HG03159 (cell line): ENCODE measurements around the gene KIF5C.

Experiments used
- ATAC-seq: cut with Tn5 transposase; IDR thresholded peaks from one replicate; pipeline ENCODE4 v1.9.1; 2021; ENCODE audit warnings: mild to moderate bottlenecking, moderate library complexity; ENCODE audit not compliant: unreplicated experiment

KIF5C gene

DNA sequence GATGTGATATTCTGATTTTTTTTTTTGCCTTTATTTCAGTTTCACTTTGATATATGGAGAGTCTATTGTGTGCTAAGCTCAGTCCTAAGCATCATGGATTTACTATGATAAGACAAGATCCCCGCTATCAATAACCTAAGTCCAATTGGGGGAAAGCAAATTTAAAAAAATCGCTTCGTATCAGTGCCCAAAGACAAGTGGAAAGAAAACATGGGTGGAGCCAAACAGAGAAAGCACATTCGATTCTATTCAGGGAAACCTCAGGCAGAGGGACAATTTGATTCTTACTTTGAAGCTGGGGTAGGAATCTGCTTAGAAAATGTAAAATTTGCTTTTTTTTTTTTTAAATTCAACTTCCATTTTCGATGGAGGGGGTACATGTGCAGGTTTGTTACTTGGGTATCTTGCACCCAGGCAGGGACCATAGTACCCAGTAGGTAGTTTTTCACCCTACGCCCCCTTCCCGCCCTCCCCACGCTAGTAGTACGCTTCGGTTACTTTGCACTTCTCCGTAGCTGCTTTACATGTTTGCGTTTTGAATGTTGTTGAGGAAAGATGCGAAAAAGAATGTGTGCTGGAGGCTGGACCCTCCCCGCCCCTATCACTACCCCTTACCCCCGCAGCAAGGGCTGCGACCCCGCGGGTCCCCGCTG, 12.4 kb downstream of the KIF5C start:
- ATAC-seq: no peak

DNA sequence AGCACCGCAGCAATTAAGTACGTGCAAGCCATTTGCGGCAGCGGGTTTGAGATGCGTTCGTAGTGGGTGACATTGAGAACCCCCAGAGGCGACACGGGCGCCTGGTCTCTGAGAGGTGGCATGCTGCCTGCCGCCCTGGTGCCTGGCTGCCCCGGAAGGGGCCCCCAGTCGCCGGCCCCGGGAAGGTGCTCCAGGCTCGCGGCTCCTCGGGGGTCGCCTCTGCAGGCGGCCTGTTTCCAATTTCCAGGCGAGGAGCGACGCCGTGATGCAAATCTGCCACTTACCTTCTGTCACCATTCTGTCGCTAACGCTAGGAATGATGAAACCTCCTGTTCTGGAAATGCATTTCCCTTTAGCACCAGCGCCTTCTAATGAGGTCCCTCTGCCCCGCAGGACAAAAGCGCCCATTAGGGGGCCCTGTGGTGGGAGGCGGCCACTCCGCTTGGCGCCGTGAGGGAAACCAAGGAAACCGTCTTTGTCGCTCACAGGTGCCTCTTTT, 13.0 kb downstream of the KIF5C start:
- no peak for ATAC-seq

DNA sequence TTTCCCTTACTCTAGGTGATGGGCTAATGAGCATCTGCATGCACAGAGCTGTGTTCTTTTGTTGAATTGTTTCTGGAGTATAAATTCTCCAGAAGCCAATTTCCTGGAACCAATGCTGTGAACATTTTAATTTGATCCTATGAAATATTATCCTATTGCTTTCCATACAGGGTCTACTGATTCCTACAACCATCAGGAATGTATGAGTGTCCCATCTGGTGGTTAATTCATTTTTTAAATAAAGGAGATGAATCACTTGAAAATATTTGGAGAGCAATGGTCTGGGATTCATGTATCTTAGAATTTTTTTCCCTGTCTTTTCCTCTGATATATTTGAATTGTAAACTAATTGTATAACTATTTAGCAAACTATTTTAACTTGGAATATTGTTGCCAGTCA, 14.0 kb downstream of the KIF5C start:
- ATAC-seq: no peak

DNA sequence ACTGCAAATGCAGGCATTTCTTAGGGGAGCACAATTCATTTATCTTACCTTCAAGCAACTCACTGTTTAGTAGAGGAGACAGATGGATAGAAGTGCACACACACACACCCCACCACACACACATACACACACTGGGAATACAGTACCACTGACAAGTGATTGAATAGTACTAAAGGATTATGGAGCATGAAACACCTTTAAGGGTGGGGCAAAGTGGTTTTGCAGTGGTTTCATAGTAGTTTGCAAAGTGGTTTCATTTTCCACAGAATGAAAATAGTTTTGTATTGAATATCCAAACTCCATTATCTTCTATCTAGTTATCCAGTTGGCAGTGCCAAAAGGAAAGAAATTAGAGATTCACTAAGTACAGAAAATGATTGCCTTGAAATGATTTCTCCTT, 18.9 kb downstream of the KIF5C start:
- no peak for ATAC-seq

DNA sequence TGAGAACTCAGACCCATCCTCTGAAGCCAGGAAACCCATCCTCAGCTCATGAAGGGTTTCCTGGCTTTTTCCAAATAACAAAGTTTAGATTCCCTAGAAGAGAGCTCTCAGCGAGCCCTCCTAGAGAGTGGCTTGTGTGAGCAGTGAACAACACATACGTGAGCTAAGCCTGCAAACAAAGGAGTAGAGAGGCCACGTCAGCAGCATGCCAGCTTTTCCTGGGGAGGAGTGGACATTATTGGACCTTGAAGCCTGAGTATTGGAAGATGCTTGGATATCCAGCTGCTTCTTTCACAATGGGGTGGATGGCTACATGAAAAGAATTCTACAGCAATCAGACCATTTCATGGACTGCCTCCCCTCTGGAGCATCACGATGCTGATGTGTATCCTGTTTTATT, 21.1 kb downstream of the KIF5C start:
- ATAC-seq: no peak

DNA sequence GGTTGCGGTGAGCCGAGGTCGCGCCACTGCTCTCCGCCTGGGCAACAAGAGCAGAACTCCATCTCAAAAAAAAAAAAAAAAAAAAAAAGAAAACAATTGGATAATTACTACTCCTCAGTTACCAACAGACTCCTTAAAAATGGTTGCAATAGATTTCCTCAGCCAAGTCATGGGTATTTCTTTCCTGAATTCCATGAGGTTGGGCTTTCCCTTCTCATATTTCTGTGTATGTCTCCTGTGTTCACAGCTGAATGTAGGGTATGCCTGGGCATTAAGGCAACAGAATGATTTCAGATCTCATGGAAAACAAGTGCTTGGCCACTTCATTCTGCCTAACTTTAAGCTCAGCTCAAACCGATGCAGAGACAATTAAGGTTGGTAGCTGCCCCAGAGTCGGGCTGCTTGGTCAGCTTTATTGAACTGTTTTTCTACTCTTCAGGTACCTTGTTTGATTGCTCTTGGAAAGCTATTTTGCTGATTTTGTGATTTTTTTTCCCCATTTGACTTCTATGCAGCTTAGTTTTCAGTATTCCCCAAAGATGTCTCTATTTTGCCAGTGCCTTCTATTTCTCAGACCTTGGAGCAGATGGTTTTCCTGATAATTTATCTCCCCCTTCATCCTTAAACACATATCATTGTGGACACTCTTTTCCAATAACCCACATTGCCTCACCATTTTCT, 24.8 kb downstream of the KIF5C start:
- no peak for ATAC-seq

DNA sequence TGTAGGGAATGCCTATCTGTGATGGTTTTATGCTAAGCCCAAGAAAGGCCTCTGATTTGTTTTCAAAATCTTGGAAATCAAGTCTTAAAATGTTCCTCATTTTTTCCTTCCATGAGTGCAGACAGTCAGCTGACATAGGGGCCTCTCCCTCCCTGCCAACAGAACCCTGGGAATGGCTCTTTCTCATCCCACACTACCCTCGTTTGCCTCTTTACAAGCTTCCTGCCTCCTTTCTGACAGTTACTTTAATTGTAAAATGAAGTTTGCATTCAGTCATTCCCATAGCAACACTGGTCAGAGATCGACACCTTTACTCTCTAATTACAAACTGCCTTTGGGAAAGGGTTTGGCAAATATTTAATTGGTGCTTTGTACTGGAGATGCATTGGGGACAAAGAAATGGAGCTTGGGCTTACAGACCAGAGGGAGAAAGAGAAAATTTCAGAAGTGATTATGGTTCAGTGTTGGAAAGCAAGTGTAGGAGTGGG, 25.4 kb downstream of the KIF5C start:
- ATAC-seq: no peak

DNA sequence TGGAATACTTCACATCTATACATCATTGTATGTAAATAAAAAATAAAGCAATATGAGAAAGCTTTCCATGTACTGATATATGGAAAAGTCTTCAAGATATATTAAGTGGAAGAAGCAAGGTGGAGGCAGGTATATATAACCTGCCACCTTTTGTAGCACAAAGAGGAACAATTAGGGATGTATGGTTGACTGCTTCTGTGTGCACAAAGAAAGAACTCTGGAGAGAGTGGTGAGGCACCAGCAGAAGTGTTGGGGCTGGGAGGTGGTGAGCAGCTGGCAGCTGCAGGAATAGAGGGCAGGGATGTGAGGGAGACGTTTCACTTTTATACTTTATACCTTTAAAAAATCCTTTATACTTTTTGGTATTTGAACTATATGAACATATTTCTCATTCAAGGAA, 26.1 kb downstream of the KIF5C start:
- ATAC-seq: no peak

DNA sequence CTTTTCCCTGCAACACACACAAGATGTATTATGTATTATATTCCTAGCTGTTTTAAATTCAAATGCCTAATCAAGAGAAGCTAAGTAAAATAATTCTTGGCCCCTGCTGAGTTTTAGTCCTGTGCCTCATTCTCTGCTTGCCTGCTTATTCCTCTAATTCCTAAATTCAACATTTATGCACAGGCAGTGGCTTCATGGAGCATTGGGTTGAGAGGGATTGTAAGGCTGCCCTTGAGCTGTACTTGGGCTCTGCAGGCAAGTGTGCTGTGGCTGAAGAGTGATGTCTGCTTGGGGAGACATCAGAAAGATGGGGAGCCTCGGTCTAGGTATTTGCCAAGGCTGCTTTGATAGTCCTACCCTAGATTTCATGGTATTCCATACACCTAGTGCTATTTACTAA, 27.8 kb downstream of the KIF5C start:
- ATAC-seq: no peak

DNA sequence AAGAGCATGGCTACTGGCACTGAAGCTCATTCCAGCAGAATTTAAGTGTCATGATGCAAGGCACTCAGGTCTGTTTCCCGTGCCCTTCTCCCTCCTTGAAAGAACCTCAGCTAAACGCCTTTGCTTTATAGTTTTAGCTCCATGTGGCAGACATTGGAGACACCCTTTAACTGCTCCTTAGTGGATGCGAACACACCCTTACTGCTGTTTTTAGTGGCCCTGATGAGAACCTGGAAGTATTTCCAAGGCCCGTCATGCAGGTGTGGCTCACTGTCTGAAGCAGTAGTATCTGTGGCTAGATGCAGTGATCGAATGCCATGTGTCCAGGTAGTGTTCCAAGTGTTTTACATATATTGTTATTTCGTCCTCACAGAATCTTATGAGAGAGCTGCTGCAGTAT, 28.3 kb downstream of the KIF5C start:
- no peak for ATAC-seq

DNA sequence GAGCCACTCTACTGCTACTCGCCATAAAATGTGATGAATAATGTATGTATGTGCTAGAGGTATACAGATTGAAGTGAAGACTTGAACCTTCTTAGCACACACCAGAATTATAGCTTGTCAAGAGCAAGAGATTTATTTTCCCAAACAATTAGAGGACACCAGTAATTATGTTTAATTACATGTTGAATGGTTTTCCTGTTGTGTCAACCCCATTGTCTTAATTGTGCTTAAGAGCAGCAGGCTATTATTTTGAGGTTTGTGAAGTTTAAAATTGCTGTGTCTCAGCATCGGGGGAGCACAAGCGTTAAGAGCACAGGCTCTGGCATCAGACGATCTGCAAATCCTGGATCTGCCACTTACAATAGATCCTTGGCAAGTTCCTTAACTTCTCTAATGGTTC, 29.0 kb downstream of the KIF5C start:
- ATAC-seq: no peak

DNA sequence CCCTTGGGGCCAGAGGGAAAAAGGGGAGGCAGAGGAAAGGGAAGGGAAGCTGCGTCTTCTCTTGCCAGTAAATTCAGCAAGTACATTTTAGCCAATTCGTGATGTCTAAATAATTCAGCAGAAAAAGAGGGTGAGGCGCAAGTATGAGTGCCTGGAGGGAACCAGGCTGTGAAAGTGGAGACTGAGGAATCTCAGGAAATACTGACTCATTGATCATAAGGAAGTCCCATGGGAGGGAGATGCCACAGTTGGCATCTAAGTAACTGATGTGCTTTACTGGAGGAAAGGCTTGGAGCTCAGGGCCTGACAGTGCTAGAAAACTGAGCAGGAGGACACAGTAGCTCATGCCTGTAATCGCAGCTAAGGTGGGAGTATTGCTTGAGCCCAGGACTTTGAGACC, 31.1 kb downstream of the KIF5C start:
- ATAC-seq: no peak

DNA sequence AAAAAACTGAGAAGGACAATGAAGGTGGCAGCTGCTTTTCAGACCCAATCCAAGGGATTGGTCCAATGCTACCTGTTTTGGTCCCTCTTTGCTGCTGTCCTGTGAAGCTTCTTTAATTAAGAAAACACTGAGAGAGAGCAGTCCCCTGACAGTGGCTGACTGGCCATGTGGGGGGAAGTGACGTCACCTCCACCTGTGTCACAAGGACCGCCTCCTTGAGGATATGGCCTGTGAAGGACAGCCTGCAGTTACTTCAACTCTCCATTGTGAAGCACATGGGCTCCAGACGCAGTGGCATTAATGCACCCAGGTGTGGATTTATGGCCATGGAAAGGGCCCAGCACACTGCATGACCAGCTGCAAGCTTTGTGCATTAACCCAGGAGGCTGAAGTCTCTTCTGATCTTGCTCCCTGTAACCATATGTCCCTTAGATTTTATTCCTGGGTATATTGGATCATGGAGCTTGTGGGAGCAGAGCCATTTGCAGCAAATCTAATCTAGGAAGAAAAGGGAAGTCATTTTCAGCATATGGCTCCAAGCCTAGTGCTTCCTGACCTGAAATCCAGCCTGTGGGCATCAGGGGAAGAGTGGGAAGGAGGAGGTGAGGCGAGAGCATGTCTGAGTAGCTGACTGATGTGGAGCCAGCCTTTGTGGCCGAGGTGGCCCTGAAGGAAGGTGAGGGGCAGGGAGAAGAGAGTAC, 32.2 kb downstream of the KIF5C start:
- no peak for ATAC-seq

DNA sequence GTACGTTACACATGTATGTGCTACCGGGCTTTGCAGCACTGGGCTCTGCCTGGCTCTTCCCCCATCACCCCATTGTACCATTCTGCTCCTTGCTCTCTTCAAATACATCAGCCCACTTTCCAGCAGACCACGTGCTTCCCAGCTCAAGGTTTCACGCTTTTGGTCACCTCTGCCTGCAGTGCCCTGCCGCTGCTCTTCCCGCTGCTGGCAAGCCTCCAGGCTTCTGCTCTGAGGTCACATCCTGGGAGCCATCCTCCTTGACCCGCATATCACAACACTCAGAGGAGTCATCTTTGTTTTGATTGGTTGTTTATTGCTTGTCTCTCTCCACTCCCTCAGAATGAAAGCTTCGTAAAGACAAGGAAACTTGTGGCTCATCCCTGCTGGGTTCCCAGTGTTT, 34.1 kb downstream of the KIF5C start:
- ATAC-seq: no peak

DNA sequence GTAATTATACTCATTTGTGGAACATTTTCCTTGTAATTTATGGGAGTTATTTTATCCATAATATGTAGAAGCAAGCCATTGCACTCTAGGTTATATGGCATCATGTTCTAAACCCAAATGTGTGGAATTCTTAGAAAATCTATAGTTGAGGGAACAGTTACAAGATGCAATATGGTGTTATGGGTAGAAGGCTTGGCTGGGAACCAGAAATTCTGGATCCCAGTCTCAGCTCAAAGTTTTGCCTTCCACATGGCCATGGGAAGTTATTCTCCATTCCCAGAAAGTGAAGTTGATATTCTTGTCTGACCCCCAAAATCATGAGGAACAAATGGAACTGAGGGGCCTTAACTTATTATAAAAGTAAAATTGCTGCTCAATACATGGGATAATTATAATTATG, 38.0 kb downstream of the KIF5C start:
- ATAC-seq: no peak

DNA sequence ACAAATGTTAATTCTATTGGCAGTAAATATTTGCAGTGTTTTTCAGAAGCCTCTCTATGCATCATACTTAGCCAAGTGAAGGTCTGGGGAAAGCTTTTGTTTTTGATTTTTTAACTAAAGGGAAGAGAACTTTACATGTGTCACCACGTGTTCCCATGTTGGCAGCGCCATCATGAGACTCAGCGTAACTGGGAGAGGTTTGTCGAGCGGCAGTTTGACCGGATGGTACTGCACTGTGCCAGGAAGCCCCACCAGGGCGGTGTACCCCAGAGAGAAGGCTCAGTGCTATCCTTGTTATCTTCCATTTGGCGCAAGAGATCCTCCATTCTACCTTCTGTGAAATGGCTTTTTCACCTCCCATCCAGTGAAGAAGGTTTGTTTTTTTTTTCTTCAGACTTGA, 38.5 kb downstream of the KIF5C start:
- ATAC-seq: no peak

DNA sequence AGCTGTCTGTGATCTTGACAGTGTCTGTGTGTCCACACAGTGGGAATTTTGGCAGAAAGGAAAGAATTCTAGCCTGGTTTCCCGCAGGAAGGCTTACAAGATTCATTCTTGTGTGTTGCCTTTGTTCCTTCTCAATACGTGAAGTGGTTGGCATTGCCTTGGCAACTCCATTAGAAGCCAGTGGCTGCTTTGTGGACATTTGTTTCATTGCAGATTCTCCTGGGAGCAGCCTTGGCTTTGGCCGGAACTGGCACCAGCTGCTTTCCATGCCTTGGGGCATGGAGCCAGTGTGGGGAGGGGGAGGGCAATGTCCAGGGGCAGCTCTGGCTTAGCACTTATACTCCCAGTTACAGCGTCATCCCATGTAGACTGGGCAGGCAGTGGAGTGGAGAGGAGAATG, 39.4 kb downstream of the KIF5C start:
- ATAC-seq: no peak

DNA sequence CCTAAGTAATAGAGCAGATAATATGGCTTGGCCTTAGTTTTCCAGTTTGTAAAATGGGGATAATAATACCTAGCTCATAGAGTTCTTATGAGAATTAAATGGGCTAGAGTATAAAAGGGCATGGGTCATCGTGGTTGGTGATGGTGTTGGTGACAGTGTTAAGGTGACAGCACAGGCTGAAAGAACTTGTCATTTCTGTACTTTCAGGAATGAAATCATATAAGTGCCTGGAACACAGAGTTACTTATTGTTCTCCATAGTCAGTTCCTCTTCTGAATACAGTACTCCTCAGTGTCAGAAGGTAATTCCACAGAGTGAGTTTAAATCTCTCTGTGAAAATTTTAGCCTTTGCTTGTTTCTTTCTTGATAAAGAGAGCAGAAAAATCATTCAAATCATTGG, 42.4 kb downstream of the KIF5C start:
- peak; percentile 73 for ATAC-seq

DNA sequence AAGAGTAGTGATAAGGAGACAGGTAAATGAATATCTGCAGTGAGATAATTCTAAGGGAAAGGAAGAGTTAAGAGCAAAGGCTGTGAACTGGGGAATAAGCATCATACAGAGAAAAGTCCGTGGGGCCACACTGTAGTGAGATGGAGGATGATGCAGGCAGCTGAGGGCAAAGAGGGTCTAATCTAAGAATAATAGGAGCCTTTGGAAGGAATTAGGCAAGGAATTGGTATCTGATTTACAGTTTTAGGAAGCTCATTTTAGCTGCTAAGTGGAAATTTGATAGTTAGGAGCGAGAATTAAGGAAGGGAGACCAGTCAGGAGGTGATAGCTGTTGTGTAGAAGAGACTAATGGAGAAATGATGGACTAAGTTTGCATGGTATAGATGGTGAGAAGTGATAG, 43.5 kb downstream of the KIF5C start:
- no peak for ATAC-seq

DNA sequence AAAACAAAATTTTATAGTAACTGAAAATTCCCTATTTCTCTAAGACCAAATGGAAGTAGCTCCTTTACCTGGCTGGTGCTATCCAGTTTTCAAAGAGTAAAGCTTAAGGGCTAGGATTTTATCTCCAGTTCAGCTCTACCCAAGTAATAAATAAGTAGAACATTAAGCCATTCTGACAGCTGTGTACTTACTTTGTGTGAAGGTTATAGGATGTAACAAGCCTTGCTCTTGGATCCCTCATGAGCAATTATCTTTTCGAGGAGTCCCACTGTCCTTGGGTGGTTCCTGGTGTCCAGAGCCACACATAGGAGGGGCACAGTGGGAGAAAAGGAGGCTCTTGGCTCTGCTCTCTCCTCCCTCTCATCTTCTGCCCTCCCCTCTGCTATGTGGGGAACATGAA, 45.5 kb downstream of the KIF5C start:
- ATAC-seq: no peak

DNA sequence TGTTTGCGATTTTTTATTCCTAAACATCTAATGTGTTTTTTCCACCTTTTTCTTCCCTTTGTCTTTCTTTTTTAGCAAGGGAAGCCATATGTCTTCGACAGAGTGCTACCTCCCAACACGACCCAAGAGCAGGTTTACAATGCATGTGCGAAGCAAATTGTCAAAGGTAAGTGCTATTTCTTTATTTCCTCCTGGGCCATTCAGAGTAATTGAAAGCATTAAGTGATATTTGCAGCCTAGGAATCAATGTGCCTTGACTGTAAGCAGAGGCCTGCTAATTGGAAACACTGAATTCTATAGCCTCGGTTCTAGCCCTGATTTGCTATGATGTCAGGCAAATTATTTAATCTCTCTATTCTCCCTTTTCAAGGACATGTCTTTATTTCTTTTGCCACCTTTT, 47.0 kb downstream of the KIF5C start:
- no peak for ATAC-seq
